Measurements from ENCODE around the gene STAM2.
A peak's percentile ranks its signal among the peaks of the same experiment; 100 is the strongest.

The STAM2 gene

GRCh38 chr2:152072011-152072410 lies 103.6 kb downstream of the STAM2 start:
- no peaks in the 10 kb centered on the region for H3K27me3 ChIP-seq (replicated peaks; ENCODE audit: control insufficient read depth, insufficient read depth, low read length)
- H3K4me3 ChIP-seq (replicated peaks; ENCODE audit: low read depth, low read length) = no peak overlapping the region
- no peaks in the 10 kb centered on the region for H3K36me3 ChIP-seq (ENCODE audit: control insufficient read depth, insufficient read depth, low read length)
- TF ChIP-seq CTCF (IDR thresholded peaks at IDR 0.05; ENCODE audit: insufficient read depth, low read length, poor library complexity, severe bottlenecking) = no peak
- DNase-seq (ENCODE audit: extremely low read depth, insufficient read length) = no peak

- Histone ChIP-seq H3K36me3 (ENCODE audit: control insufficient read depth, insufficient read depth, low read length) (no peaks in the 10 kb centered on the region), H3K4me3 (replicated peaks; ENCODE audit: low read depth, low read length) (no peak overlapping the region), H3K27me3 (replicated peaks; ENCODE audit: control insufficient read depth, insufficient read depth, low read length) (no peaks in the 10 kb centered on the region)
- TF ChIP-seq CTCF (IDR thresholded peaks at IDR 0.05; ENCODE audit: insufficient read depth, low read length, poor library complexity, severe bottlenecking) = no peak
- DNase-seq (ENCODE audit: extremely low read depth, insufficient read length) = no peak
Measured at GRCh38 chr2:152071518-152071917, 104.0 kb downstream of the STAM2 start.

GRCh38 chr2:152071092-152071491 lies 104.5 kb downstream of the STAM2 start:
- no peak overlapping the region for H3K4me3 ChIP-seq (replicated peaks; ENCODE audit: low read depth, low read length)
- no peak for TF ChIP-seq CTCF (IDR thresholded peaks at IDR 0.05; ENCODE audit: insufficient read depth, low read length, poor library complexity, severe bottlenecking)
- H3K27me3 ChIP-seq (replicated peaks; ENCODE audit: control insufficient read depth, insufficient read depth, low read length) = no peaks in the 10 kb centered on the region
- peak; percentile 41 for DNase-seq (ENCODE audit: extremely low read depth, insufficient read length)
- no peaks in the 10 kb centered on the region for H3K36me3 ChIP-seq (ENCODE audit: control insufficient read depth, insufficient read depth, low read length)

- Histone ChIP-seq H3K4me3 (replicated peaks; ENCODE audit: low read depth, low read length) (no peak overlapping the region), H3K36me3 (ENCODE audit: control insufficient read depth, insufficient read depth, low read length) (no peaks in the 10 kb centered on the region), H3K27me3 (replicated peaks; ENCODE audit: control insufficient read depth, insufficient read depth, low read length) (no peaks in the 10 kb centered on the region)
- TF ChIP-seq CTCF (IDR thresholded peaks at IDR 0.05; ENCODE audit: insufficient read depth, low read length, poor library complexity, severe bottlenecking) = no peak
- no peak for DNase-seq (ENCODE audit: extremely low read depth, insufficient read length)
Measured at GRCh38 chr2:152068226-152068625, 107.3 kb downstream of the STAM2 start.

GRCh38 chr2:152067823-152068222 lies 107.7 kb downstream of the STAM2 start:
- Histone ChIP-seq H3K36me3 (ENCODE audit: control insufficient read depth, insufficient read depth, low read length) (no peaks in the 10 kb centered on the region), H3K27me3 (replicated peaks; ENCODE audit: control insufficient read depth, insufficient read depth, low read length) (no peaks in the 10 kb centered on the region), H3K4me3 (replicated peaks; ENCODE audit: low read depth, low read length) (no peak overlapping the region)
- TF ChIP-seq CTCF (IDR thresholded peaks at IDR 0.05; ENCODE audit: insufficient read depth, low read length, poor library complexity, severe bottlenecking) = no peak
- DNase-seq (ENCODE audit: extremely low read depth, insufficient read length) = no peak

Data from GM06990 (cell line).